Neuronal stem cell (in vitro differentiated cells): ENCODE results near the gene NREP.

Source experiments
- DNase-seq: peaks from one replicate; pipeline ENCODE4 v3.0.0-alpha.2; 2013; ENCODE audit warnings: low spot score
- H2AFZ ChIP-seq: one replicate; pipeline ENCODE4 v1.6.1; 2013; ENCODE audit warnings: mild to moderate bottlenecking, low read length, inconsistent platforms
- H2AK5ac ChIP-seq: 2 replicates; pipeline ENCODE4 v1.6.1; 2013; ENCODE audit warnings: low read depth, mild to moderate bottlenecking, inconsistent platforms, low read length, moderate library complexity, mixed read lengths
- H2BK120ac ChIP-seq: 2 replicates; pipeline ENCODE4 v1.6.1; 2013; ENCODE audit warnings: low read depth, mild to moderate bottlenecking, inconsistent platforms, low read length, moderate library complexity, mixed read lengths
- H2BK12ac ChIP-seq: one replicate; pipeline ENCODE4 v1.6.1; 2013; ENCODE audit warnings: low read length, inconsistent platforms
- H2BK15ac ChIP-seq: 2 replicates; pipeline ENCODE4 v1.6.1; 2013; ENCODE audit warnings: mild to moderate bottlenecking, low read length, inconsistent platforms, mixed read lengths
- H2BK5ac ChIP-seq: one replicate; pipeline ENCODE4 v1.6.1; 2013; ENCODE audit warnings: inconsistent platforms, mild to moderate bottlenecking, low read length, moderate library complexity
- H3K14ac ChIP-seq: one replicate; pipeline ENCODE4 v1.6.1; 2013; ENCODE audit warnings: low read length, inconsistent platforms
- H3K18ac ChIP-seq: 2 replicates; pipeline ENCODE4 v1.6.1; 2013; ENCODE audit warnings: low read length, inconsistent platforms
- H3K23ac ChIP-seq: 2 replicates; pipeline ENCODE4 v1.6.1; 2013; ENCODE audit warnings: low read depth, mild to moderate bottlenecking, mixed read lengths, low read length, inconsistent platforms; ENCODE audit not compliant: poor library complexity
- H3K27ac ChIP-seq: replicated peaks from 3 replicates; pipeline ENCODE4 v1.5.1; 2013; ENCODE audit warnings: low read length, inconsistent platforms
- H3K27me3 ChIP-seq, 3 experiments: 2 replicates each; pipeline ENCODE4 v1.6.1; 2013; ENCODE audit warnings: low read length in 3 of 3, mild to moderate bottlenecking in 2 of 3, inconsistent platforms in 1 of 3, low read depth in 1 of 3, mixed read lengths in 1 of 3, moderate library complexity in 1 of 3; ENCODE audit not compliant: control insufficient read depth in 3 of 3, insufficient read depth in 3 of 3
- H3K36me3 ChIP-seq, 2 donors: replicated peaks in 1 of 2; 2 replicates each; pipeline ENCODE4 v1.6.1; 2013; ENCODE audit warnings: low read length in 2 of 2; ENCODE audit not compliant: control insufficient read depth in 2 of 2, insufficient read depth in 2 of 2
- H3K4ac ChIP-seq: 2 replicates; pipeline ENCODE4 v1.6.1; 2013; ENCODE audit warnings: inconsistent platforms, mild to moderate bottlenecking, low read length, moderate library complexity
- H3K4me1 ChIP-seq, 2 donors: 1 replicate in 1 of 2; 2 replicates in 1 of 2; pipeline ENCODE4 v1.6.1; 2013; ENCODE audit warnings: low read length in 2 of 2, low read depth in 1 of 2; ENCODE audit not compliant: control insufficient read depth in 2 of 2, insufficient read depth in 1 of 2
- H3K4me2 ChIP-seq: one replicate; pipeline ENCODE4 v1.6.1; 2013; ENCODE audit warnings: mild to moderate bottlenecking, low read length, inconsistent platforms; ENCODE audit not compliant: insufficient read depth, poor library complexity, severe bottlenecking
- H3K4me3 ChIP-seq, 2 donors: 2 replicates each; pipeline ENCODE4 v1.5.1; 2013; ENCODE audit warnings: low read length in 2 of 2, mild to moderate bottlenecking in 2 of 2, inconsistent platforms in 1 of 2, moderate library complexity in 1 of 2
- H3K79me1 ChIP-seq: one replicate; pipeline ENCODE4 v1.6.1; 2013; ENCODE audit warnings: low read depth, mild to moderate bottlenecking, inconsistent platforms, low read length, moderate library complexity
- H3K9ac ChIP-seq: one replicate; pipeline ENCODE4 v1.6.1; 2013; ENCODE audit warnings: mild to moderate bottlenecking, low read depth, low read length, inconsistent platforms; ENCODE audit not compliant: poor library complexity
- H3K9me3 ChIP-seq, 2 donors: replicated peaks in 1 of 2; 2 replicates each; pipeline versions ENCODE3 to v1.6.1; 2013; ENCODE audit warnings: low read length in 2 of 2, mild to moderate bottlenecking in 2 of 2, inconsistent platforms in 1 of 2, low read depth in 1 of 2, mixed read lengths in 1 of 2, moderate library complexity in 1 of 2; ENCODE audit not compliant: control insufficient read depth in 2 of 2, insufficient read depth in 1 of 2
- H4K8ac ChIP-seq: one replicate; pipeline ENCODE4 v1.6.1; 2013; ENCODE audit warnings: low read depth, mild to moderate bottlenecking, inconsistent platforms, low read length, moderate library complexity
- H4K91ac ChIP-seq: one replicate; pipeline ENCODE4 v1.6.1; 2013; ENCODE audit warnings: low read length, low read depth, mild to moderate bottlenecking, inconsistent platforms; ENCODE audit not compliant: poor library complexity
- WGBS, 2 donors: extraction: QIAGEN DNeasy Blood & Tissue Kit; methylation state at CpG; one replicate each; pipeline ENCODE4 v1.1.7; 2013; ENCODE audit warnings: missing lambda C conversion rate in 2 of 2, mixed read lengths in 1 of 2; ENCODE audit not compliant: insufficient read length in 2 of 2, insufficient replicate concordance in 1 of 2; ENCODE audit errors: extremely low coverage in 2 of 2; 5-methylcytosine and 5-hydroxymethylcytosine counted together

NREP gene

DNA sequence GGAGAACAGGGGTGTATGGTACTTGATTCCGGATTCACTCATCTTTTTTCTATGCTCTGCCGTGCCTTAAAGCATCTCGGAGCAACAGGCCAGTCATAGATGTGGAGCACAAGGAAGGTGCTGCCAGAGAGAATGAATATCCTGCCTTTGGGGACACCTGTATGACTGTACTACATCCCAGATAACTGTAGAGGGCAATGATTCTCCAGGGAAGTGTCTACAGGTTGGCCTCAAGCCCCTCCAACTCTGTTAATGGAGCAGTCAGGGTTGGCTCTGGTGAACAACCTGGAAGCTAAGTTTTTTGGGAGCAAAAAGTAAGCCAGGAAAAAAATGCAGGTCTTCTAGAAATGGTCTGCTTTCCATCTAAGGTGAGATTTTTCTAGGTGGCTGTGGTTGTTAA, 71.0 kb downstream of the NREP start:
- H4K91ac ChIP-seq = no peak overlapping the region
- H2BK120ac ChIP-seq = no peak overlapping the region
- H3K9ac ChIP-seq = no peak overlapping the region
- no peak overlapping the region for H3K14ac ChIP-seq
- H2AK5ac ChIP-seq = no peak overlapping the region
- no peak overlapping the region for H3K18ac ChIP-seq
- no peak for DNase-seq
- H3K27ac ChIP-seq = no peak overlapping the region
- no peak overlapping the region for H2BK15ac ChIP-seq
- no CpG with 5 or more reads among the region's 3 CpGs for WGBS, 2 donors
- no peak overlapping the region for H3K4me3 ChIP-seq
- no peak overlapping the region for H3K23ac ChIP-seq
- H3K4me1 ChIP-seq = peaks cover under 1 to 3% of the 10 kb centered on the region in 2 donors
- no peak overlapping the region for H3K4me2 ChIP-seq
- no peaks in the 10 kb centered on the region for H3K27me3 ChIP-seq
- H2BK12ac ChIP-seq = no peak overlapping the region
- H3K9me3 ChIP-seq = no peaks in the 10 kb centered on the region
- H3K79me1 ChIP-seq = no peaks in the 10 kb centered on the region
- no peak overlapping the region for H2AFZ ChIP-seq
- H4K8ac ChIP-seq = no peak overlapping the region
- no peaks in the 10 kb centered on the region for H3K36me3 ChIP-seq
- no peak overlapping the region for H2BK5ac ChIP-seq
- no peak overlapping the region for H3K4ac ChIP-seq

DNA sequence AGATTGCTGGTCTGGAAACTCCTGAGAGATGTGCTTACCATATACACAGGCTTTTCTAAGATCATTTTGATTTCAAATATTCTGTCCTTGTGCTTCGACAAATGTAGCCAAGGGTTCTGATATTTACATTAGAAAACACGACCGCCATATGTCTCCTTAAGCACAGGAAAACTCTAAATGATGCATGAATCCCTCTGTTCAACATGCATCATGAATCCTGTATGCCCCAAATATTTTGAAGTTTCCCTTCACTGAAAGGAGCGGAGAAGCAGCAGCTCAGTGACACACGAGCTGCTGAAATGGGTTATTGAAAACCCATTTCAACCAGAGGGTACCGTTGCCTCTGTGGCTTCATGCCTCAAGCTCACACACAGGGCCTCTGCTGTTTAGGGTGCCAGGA, 74.4 kb downstream of the NREP start:
- Histone ChIP-seq H3K36me3 (no peaks in the 10 kb centered on the region), H2BK120ac (no peak overlapping the region), H3K9ac (no peak overlapping the region), H4K91ac (no peak overlapping the region), H3K9me3 (no peaks in the 10 kb centered on the region), H2BK12ac (no peak overlapping the region), H4K8ac (no peak overlapping the region), H2BK5ac (no peak overlapping the region), H2AK5ac (no peak overlapping the region), H3K4me3 (no peak overlapping the region), H2BK15ac (no peak overlapping the region), H3K4ac (no peak overlapping the region), H3K79me1 (no peaks in the 10 kb centered on the region), H3K27ac (no peak overlapping the region), H3K18ac (no peak overlapping the region), H3K27me3 (no peaks in the 10 kb centered on the region), H3K4me1 (peaks cover 3 to 4% of the 10 kb centered on the region in 2 donors), H3K23ac (no peak overlapping the region), H2AFZ (no peak overlapping the region), H3K4me2 (no peak overlapping the region), H3K14ac (no peak overlapping the region)
- no CpG with 5 or more reads among the region's 6 CpGs for WGBS, 2 donors
- no peak for DNase-seq

DNA sequence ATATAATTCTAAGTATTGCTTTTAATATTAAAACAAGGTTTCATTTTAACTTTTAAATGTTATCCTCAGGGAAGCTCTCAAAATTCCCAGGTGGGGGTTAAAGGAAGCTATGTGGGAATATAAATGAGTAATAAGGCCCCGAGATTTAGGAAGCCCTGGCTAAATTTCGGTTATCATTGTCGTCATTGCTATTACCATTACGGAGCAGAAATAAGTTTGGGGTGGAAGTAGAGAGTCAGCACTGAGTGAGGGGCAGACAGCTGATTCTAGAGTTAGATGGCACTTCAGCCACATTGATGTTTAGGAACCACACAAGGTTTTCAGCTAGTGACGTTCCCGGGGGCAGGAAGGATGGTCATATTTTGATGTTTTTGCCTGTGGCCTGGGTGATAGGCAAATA, 74.9 kb downstream of the NREP start:
- H3K4me2 ChIP-seq = no peak overlapping the region

DNA sequence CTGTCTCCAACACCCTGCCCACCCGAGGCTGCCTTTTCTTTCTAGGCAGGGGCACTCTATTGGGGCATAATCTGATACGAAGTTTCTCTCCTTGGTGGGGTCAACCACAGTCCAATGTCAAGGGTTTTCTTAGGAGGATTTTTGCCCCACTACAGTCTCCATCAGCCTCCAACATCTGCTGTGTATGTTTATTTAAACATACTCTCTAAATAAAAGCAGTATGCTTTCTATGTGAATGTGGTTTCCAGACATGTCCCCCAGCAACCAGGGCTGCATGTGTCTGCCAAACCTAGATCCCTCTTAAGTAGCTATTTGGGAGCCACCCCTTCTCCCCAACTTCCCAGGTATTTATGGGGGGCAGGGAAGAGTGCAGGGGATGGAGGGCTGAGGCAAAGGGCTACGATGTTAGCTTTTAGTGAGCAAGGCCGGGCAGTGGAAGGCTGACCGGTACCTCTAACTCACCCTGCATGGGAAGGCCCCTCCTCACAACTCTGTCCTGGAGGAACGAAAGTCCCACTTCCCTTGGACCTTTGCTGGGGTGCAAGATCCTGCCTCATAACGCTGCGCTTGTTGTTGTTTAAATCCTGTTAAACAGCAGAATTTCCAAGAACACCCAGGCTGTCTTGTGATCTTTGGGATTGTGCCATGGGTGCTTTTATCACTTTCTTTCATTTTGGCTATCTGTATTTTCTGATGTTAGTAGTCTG, 75.4 kb downstream of the NREP start:
- Histone ChIP-seq H2BK120ac (no peak overlapping the region), H2BK12ac (no peak overlapping the region), H3K4me2 (no peak overlapping the region), H2BK15ac (no peak overlapping the region), H3K27me3 (no peaks in the 10 kb centered on the region), H3K36me3 (no peaks in the 10 kb centered on the region), H3K23ac (no peak overlapping the region), H3K4me1 (peaks cover 3 to 4% of the 10 kb centered on the region in 2 donors), H4K91ac (no peak overlapping the region), H3K14ac (no peak overlapping the region), H3K4me3 (no peak overlapping the region), H3K9me3 (no peaks in the 10 kb centered on the region), H4K8ac (no peak overlapping the region), H2BK5ac (no peak overlapping the region), H2AK5ac (no peak overlapping the region), H3K9ac (no peak overlapping the region), H3K4ac (no peak overlapping the region), H3K27ac (no peak overlapping the region), H2AFZ (peak overlapping the region; percentile 57), H3K79me1 (no peaks in the 10 kb centered on the region), H3K18ac (no peak overlapping the region)
- no CpG with 5 or more reads among the region's 8 CpGs for WGBS, 2 donors
- no peak for DNase-seq

More for the DNA sequence above, 74.9 kb downstream of the NREP start:
- Histone ChIP-seq H2BK5ac (no peak overlapping the region), H2AFZ (no peak overlapping the region), H2AK5ac (no peak overlapping the region), H3K14ac (no peak overlapping the region), H3K9me3 (no peaks in the 10 kb centered on the region), H4K8ac (no peak overlapping the region), H3K4me3 (no peak overlapping the region), H2BK120ac (no peak overlapping the region), H2BK12ac (no peak overlapping the region), H3K23ac (no peak overlapping the region), H3K18ac (no peak overlapping the region), H2BK15ac (no peak overlapping the region), H3K9ac (no peak overlapping the region), H3K36me3 (no peaks in the 10 kb centered on the region), H3K27me3 (no peaks in the 10 kb centered on the region), H3K79me1 (no peaks in the 10 kb centered on the region), H3K4ac (no peak overlapping the region), H3K27ac (no peak overlapping the region), H3K4me1 (peaks cover 3 to 4% of the 10 kb centered on the region in 2 donors), H4K91ac (no peak overlapping the region)
- no peak for DNase-seq
- WGBS, 2 donors = no CpG with 5 or more reads among the region's 6 CpGs
